ENCODE measurements around the gene GDF2. TPM values are rescaled to one million over a fixed set of nuclear protein-coding genes. Genes with fewer than 3 reads are reported as not detected.

The GDF2 gene
- total RNA-seq, 3 donors from 2014 or later (not counting 1 experiment from before 2014, with no cell fraction given): not detected

DNA sequence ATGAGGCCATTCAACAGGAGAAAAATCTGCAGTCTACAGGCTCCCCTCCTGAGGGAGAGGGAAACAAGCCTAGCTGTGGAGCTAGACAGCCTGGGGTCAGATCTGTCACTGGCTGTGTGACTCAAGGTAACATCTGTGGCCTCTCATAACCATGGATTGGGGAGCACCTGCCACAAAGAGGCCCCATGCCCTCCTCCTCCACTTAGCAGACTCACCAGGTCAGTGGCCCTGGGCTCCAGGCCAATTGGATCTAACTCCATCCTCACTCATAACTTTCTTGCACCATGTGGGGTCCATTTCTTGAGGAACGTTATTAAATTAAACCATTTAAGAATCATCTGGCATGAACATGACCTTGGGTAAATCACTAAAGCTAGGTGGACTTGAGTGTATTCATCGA is 20.4 kb upstream of the GDF2 start:
- peaks cover 2% of the 10 kb centered on the region for H3K27me3 ChIP-seq (ENCODE audit: control insufficient read depth, insufficient read depth, low read length)
- Mint-ChIP-seq H3K4me1 (no peaks in the 10 kb centered on the region), H3K9me3 (no peaks in the 10 kb centered on the region), H3K27me3 (ENCODE audit: low read depth in 2 of 2) (peaks cover 16 to 27% of the 10 kb centered on the region in 2 donors), H3K36me3 (no peaks in the 10 kb centered on the region), H3K4me3 (no peak overlapping the region), H3K27ac (no peak overlapping the region)
- WGBS (ENCODE audit: insufficient coverage): 88% methylated on average over 2 of the region's 2 CpGs
- H3K4me1 ChIP-seq (ENCODE audit: control insufficient read depth, insufficient read depth, low read length): no peaks in the 10 kb centered on the region
- TF ChIP-seq, protein P1, sequence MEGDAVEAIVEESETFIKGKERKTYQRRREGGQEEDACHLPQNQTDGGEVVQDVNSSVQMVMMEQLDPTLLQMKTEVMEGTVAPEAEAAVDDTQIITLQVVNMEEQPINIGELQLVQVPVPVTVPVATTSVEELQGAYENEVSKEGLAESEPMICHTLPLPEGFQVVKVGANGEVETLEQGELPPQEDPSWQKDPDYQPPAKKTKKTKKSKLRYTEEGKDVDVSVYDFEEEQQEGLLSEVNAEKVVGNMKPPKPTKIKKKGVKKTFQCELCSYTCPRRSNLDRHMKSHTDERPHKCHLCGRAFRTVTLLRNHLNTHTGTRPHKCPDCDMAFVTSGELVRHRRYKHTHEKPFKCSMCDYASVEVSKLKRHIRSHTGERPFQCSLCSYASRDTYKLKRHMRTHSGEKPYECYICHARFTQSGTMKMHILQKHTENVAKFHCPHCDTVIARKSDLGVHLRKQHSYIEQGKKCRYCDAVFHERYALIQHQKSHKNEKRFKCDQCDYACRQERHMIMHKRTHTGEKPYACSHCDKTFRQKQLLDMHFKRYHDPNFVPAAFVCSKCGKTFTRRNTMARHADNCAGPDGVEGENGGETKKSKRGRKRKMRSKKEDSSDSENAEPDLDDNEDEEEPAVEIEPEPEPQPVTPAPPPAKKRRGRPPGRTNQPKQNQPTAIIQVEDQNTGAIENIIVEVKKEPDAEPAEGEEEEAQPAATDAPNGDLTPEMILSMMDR (IDR thresholded peaks at IDR 0.05): no peak
- DNase-seq: no peak
- H3K27ac ChIP-seq (ENCODE audit: low read length): no peak overlapping the region
- intact Hi-C loops (cut with micrococcal nuclease): no loop called here
- H3K36me3 ChIP-seq (ENCODE audit: control insufficient read depth, insufficient read depth, low read length): no peaks in the 10 kb centered on the region
- H3K4me3 ChIP-seq (ENCODE audit: low read length): no peak overlapping the region
- no peak for ATAC-seq
- H3K9me3 ChIP-seq (ENCODE audit: control insufficient read depth, insufficient read depth, low read length): no peaks in the 10 kb centered on the region

DNA sequence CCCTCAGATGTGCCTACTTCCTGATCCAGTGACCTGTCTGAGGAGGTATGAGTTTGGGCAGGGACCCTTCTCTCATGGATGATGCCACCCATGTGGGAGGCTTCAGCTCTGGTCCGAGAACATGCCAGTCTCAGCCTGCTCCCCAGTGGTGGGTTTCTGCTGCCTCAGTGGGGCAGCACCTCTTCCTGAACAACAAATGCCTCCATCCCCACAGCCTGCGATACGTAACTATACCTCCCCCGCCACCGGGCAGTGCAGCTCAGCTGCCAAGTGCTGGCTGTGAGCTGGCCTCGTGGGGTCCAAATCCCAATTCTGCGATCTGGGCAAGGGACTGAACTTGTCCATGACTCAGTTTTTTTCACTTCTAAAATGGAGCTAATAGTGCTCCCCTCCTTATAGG is 19.1 kb upstream of the GDF2 start:
- H3K36me3 Mint-ChIP-seq: no peaks in the 10 kb centered on the region
- Histone ChIP-seq H3K9me3 (ENCODE audit: control insufficient read depth, insufficient read depth, low read length) (no peaks in the 10 kb centered on the region), H3K36me3 (ENCODE audit: control insufficient read depth, insufficient read depth, low read length) (no peaks in the 10 kb centered on the region), H3K4me3 (ENCODE audit: low read length) (no peak overlapping the region), H3K27ac (ENCODE audit: low read length) (no peak overlapping the region), H3K27me3 (ENCODE audit: control insufficient read depth, insufficient read depth, low read length) (peaks cover 2% of the 10 kb centered on the region), H3K4me1 (ENCODE audit: control insufficient read depth, insufficient read depth, low read length) (no peaks in the 10 kb centered on the region)
- WGBS (ENCODE audit: insufficient coverage): 94% methylated on average over 7 of the region's 7 CpGs
- H3K27ac Mint-ChIP-seq: no peak overlapping the region
- no peaks in the 10 kb centered on the region for H3K9me3 Mint-ChIP-seq
- intact Hi-C loops (cut with micrococcal nuclease): no loop called here
- no peak for ATAC-seq
- H3K4me3 Mint-ChIP-seq: no peak overlapping the region
- peaks cover 12 to 23% of the 10 kb centered on the region in 2 donors for H3K27me3 Mint-ChIP-seq (ENCODE audit: low read depth in 2 of 2)
- TF ChIP-seq, protein P1 (IDR thresholded peaks at IDR 0.05): no peak
- DNase-seq: no peak
- H3K4me1 Mint-ChIP-seq: no peaks in the 10 kb centered on the region

DNA sequence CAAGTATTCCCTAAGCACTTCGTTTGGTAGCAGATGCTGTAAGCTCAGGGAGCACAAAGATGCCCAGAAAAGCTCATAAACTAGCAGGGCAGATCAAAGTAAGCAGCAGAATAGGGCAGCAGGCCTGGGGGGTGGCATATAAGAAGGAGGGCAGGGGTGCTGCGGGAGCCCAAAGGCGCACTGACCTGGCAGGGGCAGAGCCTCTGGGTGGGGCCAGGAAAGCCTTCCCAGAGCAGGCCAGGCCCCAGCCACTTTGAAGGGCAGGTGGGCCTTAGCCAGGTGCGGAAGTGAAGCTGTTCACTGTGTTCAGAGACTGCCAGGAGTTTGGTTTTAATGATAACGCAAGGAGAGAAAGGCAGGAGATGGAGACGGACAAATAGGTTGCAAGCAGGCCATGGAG is 18.4 kb upstream of the GDF2 start:
- DNase-seq (no peak), ATAC-seq (no peak)
- Mint-ChIP-seq H3K4me3 (no peak overlapping the region), H3K9me3 (no peaks in the 10 kb centered on the region), H3K27me3 (ENCODE audit: low read depth in 2 of 2) (peaks cover 12 to 23% of the 10 kb centered on the region in 2 donors), H3K4me1 (no peaks in the 10 kb centered on the region), H3K36me3 (no peaks in the 10 kb centered on the region), H3K27ac (no peak overlapping the region)
- Histone ChIP-seq H3K4me1 (ENCODE audit: control insufficient read depth, insufficient read depth, low read length) (no peaks in the 10 kb centered on the region), H3K27me3 (ENCODE audit: control insufficient read depth, insufficient read depth, low read length) (peaks cover 2% of the 10 kb centered on the region), H3K27ac (ENCODE audit: low read length) (no peak overlapping the region), H3K4me3 (ENCODE audit: low read length) (no peak overlapping the region), H3K9me3 (ENCODE audit: control insufficient read depth, insufficient read depth, low read length) (no peaks in the 10 kb centered on the region), H3K36me3 (ENCODE audit: control insufficient read depth, insufficient read depth, low read length) (no peaks in the 10 kb centered on the region)
- 89% methylated on average over 6 of the region's 6 CpGs for WGBS (ENCODE audit: insufficient coverage)
- intact Hi-C loops (cut with micrococcal nuclease): no loop called here
- TF ChIP-seq, protein P1 (IDR thresholded peaks at IDR 0.05): no peak

DNA sequence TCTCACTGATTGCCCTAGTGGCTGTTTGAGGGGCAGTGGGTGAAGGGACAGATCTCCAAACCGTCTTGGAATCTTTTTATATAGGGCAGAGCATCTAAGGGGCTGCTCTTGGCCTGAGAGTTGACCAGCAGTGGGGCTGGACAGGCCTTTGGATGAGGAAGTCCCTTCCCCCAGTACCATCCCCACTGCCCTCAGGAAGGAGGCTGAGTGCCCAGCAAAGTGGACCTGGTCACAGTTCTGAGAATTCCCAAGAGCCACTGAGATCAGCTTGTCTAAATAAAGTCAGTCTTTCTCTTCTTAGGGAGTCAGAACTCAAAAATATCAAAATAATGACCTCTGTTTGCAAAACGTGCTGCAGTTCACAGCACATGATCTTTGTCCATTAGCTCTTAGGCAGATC is 16.7 kb upstream of the GDF2 start:
- Mint-ChIP-seq H3K27me3 (ENCODE audit: low read depth in 2 of 2) (peaks cover 8 to 13% of the 10 kb centered on the region in 2 donors), H3K4me3 (no peak overlapping the region), H3K36me3 (no peaks in the 10 kb centered on the region), H3K9me3 (no peaks in the 10 kb centered on the region), H3K4me1 (no peaks in the 10 kb centered on the region), H3K27ac (no peak overlapping the region)
- Histone ChIP-seq H3K4me3 (ENCODE audit: low read length) (no peak overlapping the region), H3K27ac (ENCODE audit: low read length) (no peak overlapping the region), H3K36me3 (ENCODE audit: control insufficient read depth, insufficient read depth, low read length) (no peaks in the 10 kb centered on the region), H3K27me3 (ENCODE audit: control insufficient read depth, insufficient read depth, low read length) (no peaks in the 10 kb centered on the region), H3K9me3 (ENCODE audit: control insufficient read depth, insufficient read depth, low read length) (no peaks in the 10 kb centered on the region), H3K4me1 (ENCODE audit: control insufficient read depth, insufficient read depth, low read length) (no peaks in the 10 kb centered on the region)
- TF ChIP-seq, protein P1 (IDR thresholded peaks at IDR 0.05): no peak
- ATAC-seq (no peak), DNase-seq (no peak)
- 57% methylated on average over 2 of the region's 2 CpGs for WGBS (ENCODE audit: insufficient coverage)
- intact Hi-C loops (cut with micrococcal nuclease): no loop called here
